Loucy (cell line): Measurements from ENCODE around the gene RTBDN.

Source experiments
- EZH2phosphoT487 ChIP-seq: fragments of 200-600 bp; IDR thresholded peaks from 2 replicates; pipeline ENCODE4 v1.6.1; 2018; ENCODE audit warnings: antibody characterized with exemption, mild to moderate bottlenecking, moderate library complexity, borderline replicate concordance
- TF ChIP-seq, protein P1 (sequence below): fragments of 200-600 bp; sonication (generic); conservative IDR thresholded peaks from 2 replicates; pipeline ENCODE4 v1.5.1; 2014; ENCODE audit warnings: mild to moderate bottlenecking, antibody characterized with exemption, low read length

DNA sequence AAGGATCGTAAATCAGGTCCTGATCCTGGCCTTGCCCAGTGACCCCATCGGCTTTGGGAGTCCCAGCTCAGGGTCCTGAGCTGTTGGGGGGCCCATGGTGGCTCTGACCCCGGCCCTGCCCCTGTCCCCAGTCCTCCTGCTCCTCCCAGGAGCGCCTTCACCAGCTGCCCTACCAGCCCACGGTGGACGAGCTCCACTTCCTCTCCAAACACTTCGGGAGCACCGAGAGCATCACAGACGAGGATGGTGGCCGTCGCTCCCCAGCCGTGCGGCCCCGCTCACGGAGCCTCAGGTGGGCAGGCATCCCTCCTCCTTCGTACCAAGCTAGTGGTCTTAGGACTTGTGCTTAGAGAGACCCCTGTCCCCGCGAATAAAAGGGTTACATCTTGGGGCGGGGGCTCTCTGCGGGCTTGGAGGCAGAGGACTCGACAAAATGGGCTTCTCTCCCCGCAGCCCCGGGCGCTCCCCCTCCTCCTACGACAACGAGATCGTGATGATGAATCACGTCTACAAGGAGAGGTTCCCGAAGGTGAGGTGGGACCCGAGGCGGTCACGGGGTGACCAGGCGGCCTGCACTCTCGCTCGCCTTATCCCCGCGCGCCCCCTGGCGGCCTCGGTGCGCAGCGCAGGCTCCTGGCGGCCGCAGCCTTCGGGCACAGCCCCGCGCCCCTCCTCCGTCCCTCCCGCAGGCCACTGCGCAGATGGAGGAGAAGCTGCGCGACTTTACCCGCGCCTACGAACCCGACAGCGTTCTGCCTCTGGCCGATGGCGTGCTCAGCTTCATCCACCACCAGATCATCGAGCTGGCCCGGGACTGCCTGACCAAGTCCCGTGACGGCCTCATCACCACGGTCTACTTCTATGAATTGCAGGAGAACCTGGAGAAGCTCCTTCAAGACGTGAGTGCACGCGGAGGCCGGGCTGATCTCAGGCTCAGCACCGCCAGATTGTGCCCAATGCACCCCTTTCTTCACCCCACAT lies 13.1 kb upstream of the RTBDN start:
- TF ChIP-seq, protein P1, sequence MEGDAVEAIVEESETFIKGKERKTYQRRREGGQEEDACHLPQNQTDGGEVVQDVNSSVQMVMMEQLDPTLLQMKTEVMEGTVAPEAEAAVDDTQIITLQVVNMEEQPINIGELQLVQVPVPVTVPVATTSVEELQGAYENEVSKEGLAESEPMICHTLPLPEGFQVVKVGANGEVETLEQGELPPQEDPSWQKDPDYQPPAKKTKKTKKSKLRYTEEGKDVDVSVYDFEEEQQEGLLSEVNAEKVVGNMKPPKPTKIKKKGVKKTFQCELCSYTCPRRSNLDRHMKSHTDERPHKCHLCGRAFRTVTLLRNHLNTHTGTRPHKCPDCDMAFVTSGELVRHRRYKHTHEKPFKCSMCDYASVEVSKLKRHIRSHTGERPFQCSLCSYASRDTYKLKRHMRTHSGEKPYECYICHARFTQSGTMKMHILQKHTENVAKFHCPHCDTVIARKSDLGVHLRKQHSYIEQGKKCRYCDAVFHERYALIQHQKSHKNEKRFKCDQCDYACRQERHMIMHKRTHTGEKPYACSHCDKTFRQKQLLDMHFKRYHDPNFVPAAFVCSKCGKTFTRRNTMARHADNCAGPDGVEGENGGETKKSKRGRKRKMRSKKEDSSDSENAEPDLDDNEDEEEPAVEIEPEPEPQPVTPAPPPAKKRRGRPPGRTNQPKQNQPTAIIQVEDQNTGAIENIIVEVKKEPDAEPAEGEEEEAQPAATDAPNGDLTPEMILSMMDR = peak; percentile 91
- TF ChIP-seq EZH2phosphoT487 = no peak
